ENCODE data around the gene RRP15.

Gene RRP15

GRCh38 chr1:218364028-218364710, 79.1 kb downstream of the RRP15 start:
- no peak for TF ChIP-seq CTCF (IDR thresholded peaks at IDR 0.05; ENCODE audit: insufficient read depth, missing control alignments)
- DNase-seq (ENCODE audit: insufficient read length, low spot score): no peak
- FAIRE-seq: no peak

- FAIRE-seq (no peak), DNase-seq (ENCODE audit: insufficient read length, low spot score) (no peak)
- no peak for TF ChIP-seq CTCF (IDR thresholded peaks at IDR 0.05; ENCODE audit: insufficient read depth, missing control alignments)
These were observed 80.3 kb downstream of the RRP15 start for GRCh38 chr1:218365226-218365999.

- TF ChIP-seq CTCF (IDR thresholded peaks at IDR 0.05; ENCODE audit: insufficient read depth, missing control alignments): no peak
- no peak for DNase-seq (ENCODE audit: insufficient read length, low spot score)
- FAIRE-seq: no peak
These were observed 81.4 kb downstream of the RRP15 start for GRCh38 chr1:218366322-218367052.

- FAIRE-seq (no peak), DNase-seq (ENCODE audit: insufficient read length, low spot score) (no peak)
- no peak for TF ChIP-seq CTCF (IDR thresholded peaks at IDR 0.05; ENCODE audit: insufficient read depth, missing control alignments)
These were observed 82.0 kb downstream of the RRP15 start for GRCh38 chr1:218367118-218367517.

GRCh38 chr1:218368686-218369085, 83.6 kb downstream of the RRP15 start:
- no peak for FAIRE-seq
- DNase-seq (ENCODE audit: insufficient read length, low spot score): no peak
- TF ChIP-seq CTCF (IDR thresholded peaks at IDR 0.05; ENCODE audit: insufficient read depth, missing control alignments): no peak

- TF ChIP-seq CTCF (IDR thresholded peaks at IDR 0.05; ENCODE audit: insufficient read depth, missing control alignments): no peak
- no peak for FAIRE-seq
- DNase-seq (ENCODE audit: insufficient read length, low spot score): no peak
These were observed 84.8 kb downstream of the RRP15 start for GRCh38 chr1:218369688-218370511.
